BJ (cell line): ENCODE data around the gene EXD3. TPM values are rescaled to one million over a fixed set of nuclear protein-coding genes. Genes with fewer than 3 reads are reported as not detected.

Source experiments
- CTCF ChIA-PET: fragments of 350-600 bp; formaldehyde crosslinking; extraction: SDS; loops from one replicate; lab custom pipeline; 2021; ENCODE audit warnings: antibody characterized with exemption, inconsistent platforms; lab: Yijun Ruan, JAX
- POLR2A ChIA-PET: fragments of 300-600 bp; sonication (Branson Sonifier 250); formaldehyde crosslinking; extraction: SDS; loops from one replicate; lab custom pipeline; 2021; ENCODE audit warnings: antibody characterized with exemption; lab: Charles Lee
- DNase-seq: peaks from one replicate; pipeline ENCODE4 v3.0.0-alpha.2; 2011; ENCODE audit warnings: low read depth
- H3K27me3 ChIP-seq: 2 replicates; pipeline ENCODE4 v1.6.0; 2011; ENCODE audit warnings: low read length; ENCODE audit not compliant: control insufficient read depth, insufficient read depth
- H3K36me3 ChIP-seq: 2 replicates; pipeline ENCODE4 v1.5.1; 2011; ENCODE audit warnings: low read length; ENCODE audit not compliant: control insufficient read depth, insufficient read depth
- H3K4me3 ChIP-seq: 2 replicates; pipeline ENCODE4 v1.5.1; 2011; ENCODE audit warnings: low read depth, mild to moderate bottlenecking, control low read depth, low read length
- CTCF ChIP-seq: IDR thresholded peaks from 2 replicates; pipeline ENCODE4 v1.5.1; 2011; ENCODE audit warnings: low read depth, mild to moderate bottlenecking, control low read depth, inconsistent platforms, low read length, moderate library complexity; ENCODE audit not compliant: insufficient read depth
- polyA plus RNA-seq: library from polyadenylated mRNA; depleted of rRNA; stranded (reverse); fragments of >200 nt; gene quantifications from 2 replicates; pipeline ENCODE4 v1.2.3, GENCODE V29; 2011

The EXD3 gene
- polyA plus RNA-seq, 1 experiment, result 5.4 TPM

- H3K4me3 ChIP-seq, result no peak overlapping the region
Measured at GRCh38 chr9:137394866-137395665, 27.9 kb downstream of the EXD3 start.

GRCh38 chr9:137393176-137394150 is 29.5 kb downstream of the EXD3 start:
- TF ChIP-seq CTCF, result no peak
- Histone ChIP-seq H3K27me3 (no peaks in the 10 kb centered on the region), H3K36me3 (peaks cover 1% of the 10 kb centered on the region), H3K4me3 (no peak overlapping the region)
- ChIA-PET POLR2A (no interaction called here), CTCF (interaction anchor here (0.8 kb wide), 1 partner anchor 11 kb away, joined by 3 read pairs; no protein-coding TSS in a partner anchor)
- no peak for DNase-seq

More at GRCh38 chr9:137394866-137395665, 27.9 kb downstream of the EXD3 start:
- ChIA-PET POLR2A (no interaction called here), CTCF (interaction anchor here (0.9 to 1.4 kb wide), 2 partner anchors 13 to 98 kb away, joined by 3 to 4 read pairs; no protein-coding TSS in a partner anchor)
- DNase-seq, result no peak
- no peaks in the 10 kb centered on the region for H3K27me3 ChIP-seq
- no peak for TF ChIP-seq CTCF
- H3K36me3 ChIP-seq, result peaks cover 1% of the 10 kb centered on the region

GRCh38 chr9:137392232-137393007 is 30.5 kb downstream of the EXD3 start:
- H3K27me3 ChIP-seq, result no peaks in the 10 kb centered on the region

GRCh38 chr9:137391411-137391754 is 31.6 kb downstream of the EXD3 start:
- DNase-seq, result no peak
- Histone ChIP-seq H3K4me3 (no peak overlapping the region), H3K27me3 (no peaks in the 10 kb centered on the region), H3K36me3 (peaks cover 1% of the 10 kb centered on the region)
- ChIA-PET POLR2A (no interaction called here), CTCF (no interaction called here)
- TF ChIP-seq CTCF, result no peak

More at GRCh38 chr9:137392232-137393007, 30.5 kb downstream of the EXD3 start:
- Histone ChIP-seq H3K36me3 (peaks cover 1% of the 10 kb centered on the region), H3K4me3 (no peak overlapping the region)
- no peak for TF ChIP-seq CTCF
- POLR2A ChIA-PET, result no interaction called here
- no peak for DNase-seq
- CTCF ChIA-PET, result interaction anchor here (0.6 to 1.1 kb wide), 2 partner anchors 13 to 28 kb away, joined by 3 read pairs; no protein-coding TSS in a partner anchor
